Lung (tissue), 12 donors: ENCODE measurements around the gene PTPRC. TPM values are rescaled to one million over a fixed set of nuclear protein-coding genes. Genes with fewer than 3 reads are reported as not detected.
A peak's percentile ranks its signal among the peaks of the same experiment; 100 is the strongest.

Experiments
- ATAC-seq: fragments of 200-7000 bp; cut with Tn5 transposase; one replicate; pipeline ENCODE4 v1.9.1; 2020; ENCODE audit warnings: moderate number of reproducible peaks; ENCODE audit not compliant: insufficient read depth, low FRiP score
- DNase-seq, 3 donors: peaks; one replicate each; pipeline ENCODE4 v3.0.0-alpha.2; 2013 to 2017
- H3K27ac ChIP-seq, 2 donors: one replicate each; pipeline ENCODE4 v1.5.1; 2013; ENCODE audit warnings: mild to moderate bottlenecking in 2 of 2, moderate library complexity in 2 of 2, control low read depth in 1 of 2, inconsistent platforms in 1 of 2, low read depth in 1 of 2, low read length in 1 of 2
- H3K27me3 ChIP-seq, 3 donors: one replicate each; pipeline ENCODE4 v1.5.1; 2013; ENCODE audit warnings: low read length in 2 of 3; ENCODE audit not compliant: control insufficient read depth in 3 of 3, insufficient read depth in 3 of 3
- H3K36me3 ChIP-seq, 4 donors: one replicate each; pipeline ENCODE4 v1.5.1; 2013; ENCODE audit warnings: low read length in 4 of 4, mild to moderate bottlenecking in 1 of 4, moderate library complexity in 1 of 4; ENCODE audit not compliant: control insufficient read depth in 4 of 4, insufficient read depth in 4 of 4
- H3K4me1 ChIP-seq, 5 donors: one replicate each; pipeline ENCODE4 v1.5.1; 2013; ENCODE audit warnings: low read length in 5 of 5, mild to moderate bottlenecking in 2 of 5, moderate library complexity in 1 of 5; ENCODE audit not compliant: control insufficient read depth in 5 of 5, insufficient read depth in 5 of 5
- H3K4me3 ChIP-seq: one replicate; pipeline ENCODE4 v1.5.1; 2013; ENCODE audit warnings: mild to moderate bottlenecking, control low read depth, moderate library complexity
- H3K9ac ChIP-seq, 2 donors: one replicate each; pipeline ENCODE4 v1.5.1; 2013; ENCODE audit warnings: low read length in 2 of 2, control low read depth in 1 of 2; ENCODE audit not compliant: insufficient read depth in 1 of 2
- H3K9me3 ChIP-seq, 4 donors: one replicate each; pipeline ENCODE4 v1.5.1; 2013; ENCODE audit warnings: low read length in 3 of 4, mild to moderate bottlenecking in 1 of 4, moderate library complexity in 1 of 4; ENCODE audit not compliant: control insufficient read depth in 4 of 4, insufficient read depth in 3 of 4
- CTCF ChIP-seq: IDR thresholded peaks from 2 replicates; pipeline ENCODE4 v1.5.1; 2012; ENCODE audit warnings: mild to moderate bottlenecking; ENCODE audit errors: control extremely low read depth, extremely low read depth
- WGBS, 2 donors: extraction: QIAGEN DNeasy Blood & Tissue Kit; methylation state at CpG; one replicate each; pipeline ENCODE4 v1.1.7; 2013; 5-methylcytosine and 5-hydroxymethylcytosine counted together
- polyA plus RNA-seq, 2 donors: library from polyadenylated mRNA; stranded (reverse); fragments of 200-250 nt; gene quantifications; one replicate each; pipeline ENCODE4 v1.2.1, GENCODE V29; 2013
- total RNA-seq, 2 donors: library from RNA; depleted of rRNA in 1 of 2; stranded (reverse); fragments of >200 nt in 1 of 2; gene quantifications; one replicate each; pipeline ENCODE4 v1.2.1, GENCODE V29; 2014 to 2021
- donor health status: control.
- donor health status: control.
- donor health status: Bipolar disorder and iron deficiency.
- donor health status: healthy.
- donor health status: DM: yes; HTN: yes; CAD: no.

PTPRC gene
- total and polyA plus RNA-seq, 4 donors, result 8.2 to 142 (median 86.1) TPM

- H3K27me3 ChIP-seq, result no peaks in the 10 kb centered on the region
- WGBS, 2 donors, result 93 to 97% methylated on average over 4 of the region's 4 CpGs
Measured at GRCh38 chr1:198761859-198762616, 123.2 kb downstream of the PTPRC start.

GRCh38 chr1:198763298-198763714, 124.5 kb downstream of the PTPRC start:
- TF ChIP-seq CTCF, result no peak
- 56 to 73% methylated on average over 1 of the region's 1 CpG for WGBS, 2 donors
- Histone ChIP-seq H3K27me3 (no peaks in the 10 kb centered on the region), H3K9me3 (no peaks in the 10 kb centered on the region), H3K4me3 (no peak overlapping the region), H3K27ac (no peak overlapping the region), H3K4me1 (peaks cover 0 to 4% (median 0%) of the 10 kb centered on the region in 5 donors), H3K9ac (no peak overlapping the region), H3K36me3 (no peaks in the 10 kb centered on the region)
- no peak for DNase-seq
- no peak for ATAC-seq

More at GRCh38 chr1:198761859-198762616, 123.2 kb downstream of the PTPRC start:
- Histone ChIP-seq H3K4me1 (peaks cover 0 to 4% (median 0%) of the 10 kb centered on the region in 5 donors), H3K4me3 (no peak overlapping the region), H3K9ac (no peak overlapping the region), H3K27ac (no peak overlapping the region), H3K36me3 (no peaks in the 10 kb centered on the region), H3K9me3 (no peaks in the 10 kb centered on the region)
- no peak for TF ChIP-seq CTCF
- ATAC-seq (no peak), DNase-seq (no peak)

GRCh38 chr1:198764748-198765147, 125.9 kb downstream of the PTPRC start:
- ATAC-seq, result no peak
- TF ChIP-seq CTCF, result no peak
- H3K27me3 ChIP-seq, result no peaks in the 10 kb centered on the region
- DNase-seq, result peak in 2 of 3 donors; percentile 8 to 20
- H3K27ac ChIP-seq, result no peak overlapping the region
- H3K36me3 ChIP-seq, result no peaks in the 10 kb centered on the region
- whole genome bisulfite sequencing, 2 donors, result 50 to 56% methylated on average over 2 of the region's 2 CpGs
- peaks cover 0 to 4% (median 0%) of the 10 kb centered on the region in 5 donors for H3K4me1 ChIP-seq
- H3K9me3 ChIP-seq, result no peaks in the 10 kb centered on the region
- H3K4me3 ChIP-seq, result no peak overlapping the region
- no peak overlapping the region for H3K9ac ChIP-seq
